HK-2 (cell line): ENCODE data around the gene CCDC172.

Experiments used
- DNase-seq: peaks from one replicate; pipeline ENCODE4 v3.0.0-alpha.2; 2018; ENCODE audit not compliant: unreplicated experiment

The CCDC172 gene

DNA sequence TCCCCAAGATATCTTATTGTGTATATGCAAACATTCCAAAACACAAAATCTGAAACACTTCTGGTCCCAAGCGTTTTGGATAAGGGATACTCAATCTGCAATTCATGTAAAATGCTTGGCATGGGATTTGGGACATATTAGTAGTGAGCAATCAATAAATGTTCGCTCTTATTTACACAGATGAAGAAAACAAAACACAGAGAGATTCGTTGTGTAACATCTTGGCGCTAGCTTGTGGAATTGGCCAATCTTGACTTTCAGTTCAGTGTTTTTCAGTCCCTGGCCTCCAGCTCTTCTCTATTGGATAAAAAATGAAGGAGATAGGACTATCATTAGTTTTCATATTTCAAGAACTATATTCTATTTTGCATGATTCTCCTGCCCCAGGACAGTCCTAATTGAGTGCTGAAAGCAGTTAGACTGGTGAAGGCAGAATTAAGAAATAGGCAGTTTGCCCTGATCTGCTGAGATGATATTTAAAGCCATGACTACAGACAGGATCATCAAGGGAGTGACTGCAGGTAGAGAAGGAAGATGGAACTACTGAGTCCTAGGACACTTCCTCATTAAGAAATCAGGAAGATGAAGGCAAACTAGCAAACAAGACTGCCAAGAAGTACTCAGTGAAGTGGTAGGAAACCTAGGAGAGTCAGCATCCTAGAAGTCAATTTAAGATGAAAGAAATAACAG lies 105.2 kb downstream of the CCDC172 start:
- DNase-seq: no peak
